WTC11 (cell line): ENCODE data around the gene ATP6V0E1.

ENCODE experiments used
- ATF1 ChIP-seq: sonication (generic); formaldehyde crosslinking; IDR thresholded peaks from 2 replicates; pipeline ENCODE4 v1.8.1; 2023; ENCODE audit warnings: mild to moderate bottlenecking, moderate library complexity, missing genetic modification reagents
- CTCF ChIP-seq: fragments of 200-600 bp; IDR thresholded peaks from 2 replicates; pipeline ENCODE4 v1.8.0; 2022; ENCODE audit warnings: antibody characterized with exemption
- ETV6 ChIP-seq: sonication (generic); formaldehyde crosslinking; IDR thresholded peaks from 2 replicates; pipeline ENCODE4 v1.8.1; 2022; ENCODE audit warnings: mild to moderate bottlenecking, missing genetic modification reagents
- KAT7 ChIP-seq: sonication (generic); formaldehyde crosslinking; IDR thresholded peaks from 2 replicates; pipeline ENCODE4 v1.8.1; 2023; ENCODE audit warnings: missing genetic modification reagents, mild to moderate bottlenecking, borderline replicate concordance
- NR2C2 ChIP-seq: sonication (generic); formaldehyde crosslinking; IDR thresholded peaks from 2 replicates; pipeline ENCODE4 v1.8.0; 2022; ENCODE audit warnings: mild to moderate bottlenecking, missing genetic modification reagents
- ZNF263 ChIP-seq: sonication (generic); formaldehyde crosslinking; IDR thresholded peaks from 2 replicates; pipeline ENCODE4 v1.8.1; 2022; ENCODE audit warnings: low read depth, mild to moderate bottlenecking, moderate library complexity, missing genetic modification reagents
- ZNF512 ChIP-seq: sonication (generic); formaldehyde crosslinking; IDR thresholded peaks from 2 replicates; pipeline ENCODE4 v1.8.1; 2022; ENCODE audit warnings: missing genetic modification reagents, borderline replicate concordance
- ZSCAN18 ChIP-seq: fragments of 250-450 bp; sonication (Bioruptor Pico); IDR thresholded peaks from 2 replicates; pipeline ENCODE4 v2.1.2; 2022; ENCODE audit warnings: mild to moderate bottlenecking, moderate library complexity

- TF ChIP-seq ATF1 (no peak), CTCF (no peak), NR2C2 (no peak), ZNF263 (CRISPR knock-in tag) (no peak), ZNF512 (CRISPR knock-in tag) (no peak), ETV6 (CRISPR knock-in tag) (no peak), KAT7 (CRISPR knock-in tag) (no peak), ZSCAN18 (CRISPR knock-in tag) (no peak)
Observed at GRCh38 chr5:173055722-173055982, 72.1 kb downstream of the ATP6V0E1 start.
